MCF 10A (cell line): ENCODE measurements around the gene USHBP1. TPM values are rescaled to one million over a fixed set of nuclear protein-coding genes. Genes with fewer than 3 reads are reported as not detected.

Experiments used
- BruUV-seq: library from RNA; stranded (reverse); fragments of 400-500 nt; replicated peaks from 2 replicates; lab custom pipeline; 2021; lab: Mats Ljungman, UMichigan
- CTCF ChIA-PET: fragments of 300-600 bp; sonication (Branson Sonifier 250); formaldehyde crosslinking; extraction: SDS; loops from one replicate; lab custom pipeline; 2021; ENCODE audit warnings: antibody characterized with exemption, inconsistent platforms; lab: Yijun Ruan, JAX
- POLR2A ChIA-PET: fragments of 300-600, 350-650 bp; sonication (Branson Sonifier 250); formaldehyde crosslinking; extraction: SDS; loops from one replicate; lab custom pipeline; 2020; ENCODE audit warnings: antibody characterized with exemption, inconsistent platforms; lab: Yijun Ruan, JAX
- DNase-seq: peaks from one replicate; pipeline ENCODE4 v3.0.0-alpha.2; 2018; ENCODE audit not compliant: unreplicated experiment
- H3K27ac Mint-ChIP-seq: one replicate; pipeline ENCODE4 v1.8.0; 2022; ENCODE audit warnings: mild to moderate bottlenecking, low read depth, mixed read lengths; ENCODE audit not compliant: unreplicated experiment
- H3K27me3 Mint-ChIP-seq: one replicate; pipeline ENCODE4 v1.8.0; 2022; ENCODE audit warnings: mixed read lengths; ENCODE audit not compliant: insufficient read depth, unreplicated experiment
- H3K36me3 Mint-ChIP-seq: one replicate; pipeline ENCODE4 v1.8.0; 2022; ENCODE audit warnings: mild to moderate bottlenecking, moderate library complexity, mixed read lengths; ENCODE audit not compliant: insufficient read depth, unreplicated experiment
- H3K4me1 Mint-ChIP-seq: one replicate; pipeline ENCODE4 v1.8.0; 2022; ENCODE audit warnings: mixed read lengths; ENCODE audit not compliant: insufficient read depth, unreplicated experiment
- H3K4me3 Mint-ChIP-seq: one replicate; pipeline ENCODE4 v1.8.0; 2022; ENCODE audit warnings: mild to moderate bottlenecking, moderate library complexity, mixed read lengths; ENCODE audit not compliant: unreplicated experiment
- H3K9me3 Mint-ChIP-seq: one replicate; pipeline ENCODE4 v1.8.0; 2022; ENCODE audit warnings: mixed read lengths; ENCODE audit not compliant: unreplicated experiment
- CTCF ChIP-seq: fragments of 200-600 bp; IDR thresholded peaks from one replicate; pipeline ENCODE4 v1.8.0; 2022; ENCODE audit warnings: antibody characterized with exemption, mild to moderate bottlenecking; ENCODE audit not compliant: unreplicated experiment
- intact Hi-C: fragments of 100-400 bp; cut with micrococcal nuclease; formaldehyde crosslinking; loops from 2 replicates; pipeline ENCODE4 v1.14.1; 2022
- total RNA-seq: library from RNA; stranded (reverse); gene quantifications from 2 replicates; pipeline ENCODE4 v1.2.3, GENCODE V29; 2022

Gene USHBP1
- total RNA-seq, 1 experiment from 2014 or later = not detected

- ChIA-PET POLR2A (interaction anchor here (0.7 to 10.5 kb wide), 4 partner anchors 8 to 68 kb away, joined by 3 to 152 read pairs (median 4); partner anchors contain the start of genes ABHD8, ANO8 and GTPBP3), CTCF (interaction anchor here (0.6 kb wide), 2 partner anchors 14 to 19 kb away, joined by 3 read pairs; no protein-coding TSS in a partner anchor)
- intact Hi-C loops = no loop called here
- H3K4me1 Mint-ChIP-seq = peaks cover 29% of the 10 kb centered on the region
- no peaks in the 10 kb centered on the region for H3K9me3 Mint-ChIP-seq
- peaks cover 19% of the 10 kb centered on the region for H3K36me3 Mint-ChIP-seq
- no peak for TF ChIP-seq CTCF
- DNase-seq = peak; percentile 83
- no TSS peak for BruUV-seq
- peak overlapping the region; percentile 52 for H3K27ac Mint-ChIP-seq
- peak overlapping the region; percentile 57 for H3K4me3 Mint-ChIP-seq
- no peaks in the 10 kb centered on the region for H3K27me3 Mint-ChIP-seq
These were observed 47.1 kb upstream of the USHBP1 start for GRCh38 chr19:17311455-17312188.

- no peak for TF ChIP-seq CTCF
- Mint-ChIP-seq H3K27ac (peak overlapping the region; percentile 73), H3K4me1 (peaks cover 31% of the 10 kb centered on the region), H3K9me3 (no peaks in the 10 kb centered on the region), H3K4me3 (peak overlapping the region; percentile 88), H3K27me3 (no peaks in the 10 kb centered on the region), H3K36me3 (peaks cover 27% of the 10 kb centered on the region)
- BruUV-seq = no TSS peak
- DNase-seq = no peak
- ChIA-PET CTCF (interaction anchor here (0.6 to 2.0 kb wide), 4 partner anchors 17 to 157 kb away, joined by 3 to 8 read pairs (median 6); no protein-coding TSS in a partner anchor), POLR2A (interaction anchor here (0.6 to 10.5 kb wide), 10 partner anchors 11 to 550 kb away, joined by 3 to 152 read pairs (median 4); partner anchors contain the start of genes ANO8 and GTPBP3)
- intact Hi-C loops = loop anchor here (1.0 kb wide), 1 partner anchor 7 kb away; no protein-coding TSS in a partner anchor
These were observed 45.5 kb upstream of the USHBP1 start for GRCh38 chr19:17309965-17310461.

- intact Hi-C loops = loop anchor here (1.0 kb wide), 1 partner anchor 8 kb away; no protein-coding TSS in a partner anchor
- Mint-ChIP-seq H3K4me1 (peaks cover 38% of the 10 kb centered on the region), H3K27ac (peak within 1 kb of the TSS; percentile 73), H3K36me3 (peaks cover 27% of the 10 kb centered on the region), H3K4me3 (peak within 1 kb of the TSS; percentile 88), H3K9me3 (no peaks in the 10 kb centered on the region), H3K27me3 (no peaks in the 10 kb centered on the region)
- CTCF ChIA-PET = interaction anchor here (0.6 to 2.0 kb wide), 7 partner anchors 12 to 545 kb away, joined by 3 to 8 read pairs (median 3); no protein-coding TSS in a partner anchor
- TSS peak; percentile 55 for BruUV-seq
- TF ChIP-seq CTCF = no peak
- peak; percentile 100 for DNase-seq
- POLR2A ChIA-PET = interaction anchor here (0.6 to 10.5 kb wide), 23 partner anchors 8 to 634 kb away, joined by 3 to 152 read pairs (median 4); partner anchors contain the start of genes ANO8, BABAM1, GTPBP3 and USE1
These were observed 44.8 kb upstream of the USHBP1 start, which contains the start of gene DDA1 for GRCh38 chr19:17309198-17309964. DDA1 (plus strand) TSS chr19:17309563; CDS start chr19:17309655, 92 bp downstream.
